HEK293T (cell line): ENCODE measurements around the gene H2AZ1.

Source experiments
- CTCF ChIA-PET: fragments of 350-600 bp; formaldehyde crosslinking; extraction: SDS; loops from one replicate; lab custom pipeline; 2021; ENCODE audit warnings: antibody characterized with exemption, inconsistent platforms; lab: Yijun Ruan, JAX
- POLR2A ChIA-PET: fragments of 350-600 bp; formaldehyde crosslinking; extraction: SDS; loops from one replicate; lab custom pipeline; 2020; ENCODE audit warnings: antibody characterized with exemption, inconsistent platforms; lab: Yijun Ruan, JAX
- DNase-seq: peaks from one replicate; pipeline ENCODE4 v3.0.0; 2012; ENCODE audit warnings: mixed read lengths; ENCODE audit errors: extremely low spot score
- ARNT ChIP-seq: fragments of 450-650 bp; IDR thresholded peaks from 2 replicates; pipeline ENCODE4 v1.6.1; 2017; ENCODE audit warnings: mild to moderate bottlenecking
- BHLHE40 ChIP-seq: fragments of 450-650 bp; IDR thresholded peaks from 2 replicates; pipeline ENCODE4 v1.6.1; 2016; ENCODE audit warnings: mild to moderate bottlenecking, moderate library complexity, borderline replicate concordance
- CTBP1 ChIP-seq: fragments of 450-650 bp; IDR thresholded peaks from 2 replicates; pipeline ENCODE4 v1.6.1; 2016; ENCODE audit warnings: borderline replicate concordance
- ELF4 ChIP-seq: fragments of 450-650 bp; IDR thresholded peaks from 2 replicates; pipeline ENCODE4 v1.6.1; 2017; ENCODE audit warnings: antibody characterized with exemption
- FOXA1 ChIP-seq: fragments of 450-650 bp; IDR thresholded peaks from 2 replicates; pipeline ENCODE4 v1.6.1; 2016; ENCODE audit warnings: mild to moderate bottlenecking
- FOXK2 ChIP-seq: fragments of 450-650 bp; IDR thresholded peaks from 2 replicates; pipeline ENCODE4 v1.6.1; 2016; ENCODE audit warnings: mild to moderate bottlenecking
- FOXM1 ChIP-seq: fragments of 450-650 bp; IDR thresholded peaks from 2 replicates; pipeline ENCODE4 v1.6.1; 2017; ENCODE audit warnings: mild to moderate bottlenecking, borderline replicate concordance
- HDGF ChIP-seq: fragments of 450-650 bp; IDR thresholded peaks from 2 replicates; pipeline ENCODE4 v1.6.1; 2017; ENCODE audit warnings: antibody characterized with exemption, borderline replicate concordance
- L3MBTL2 ChIP-seq: fragments of 450-650 bp; conservative IDR thresholded peaks from 2 replicates; pipeline ENCODE4 v1.6.1; 2016; ENCODE audit warnings: mild to moderate bottlenecking
- LEF1 ChIP-seq: fragments of 450-650 bp; IDR thresholded peaks from 2 replicates; pipeline ENCODE4 v1.6.1; 2017; ENCODE audit warnings: mild to moderate bottlenecking, borderline replicate concordance
- NFRKB ChIP-seq: fragments of 450-650 bp; IDR thresholded peaks from 2 replicates; pipeline ENCODE4 v1.6.1; 2016; ENCODE audit warnings: mild to moderate bottlenecking, moderate library complexity
- PKNOX1 ChIP-seq: fragments of 450-650 bp; IDR thresholded peaks from 2 replicates; pipeline ENCODE4 v1.6.1; 2016
- SP1 ChIP-seq: fragments of 450-650 bp; IDR thresholded peaks from 2 replicates; pipeline ENCODE4 v1.6.1; 2017
- SUZ12 ChIP-seq: fragments of 450-650 bp; IDR thresholded peaks from 2 replicates; pipeline ENCODE4 v1.6.1; 2016; ENCODE audit warnings: mild to moderate bottlenecking
- TARDBP ChIP-seq: fragments of 450-650 bp; IDR thresholded peaks from 2 replicates; pipeline ENCODE4 v1.6.1; 2016
- ZNF384 ChIP-seq: fragments of 450-650 bp; IDR thresholded peaks from 2 replicates; pipeline ENCODE4 v1.6.1; 2016

H2AZ1 gene

GRCh38 chr4:99983289-99983943, 33.3 kb upstream of the H2AZ1 start:
- TF ChIP-seq ARNT (no peak), NFRKB (no peak), PKNOX1 (no peak), TARDBP (no peak), LEF1 (no peak), BHLHE40 (no peak), ELF4 (no peak)
- POLR2A ChIA-PET: no interaction called here
- CTCF ChIA-PET: no interaction called here
- DNase-seq: no peak

GRCh38 chr4:99979872-99980271, 29.8 kb upstream of the H2AZ1 start:
- POLR2A ChIA-PET: no interaction called here
- DNase-seq: no peak
- CTCF ChIA-PET: no interaction called here
- no peak for TF ChIP-seq FOXK2
- no peak for TF ChIP-seq SP1
- no peak for TF ChIP-seq LEF1
- no peak for TF ChIP-seq ARNT
- no peak for TF ChIP-seq BHLHE40

- TF ChIP-seq NFRKB (no peak), SP1 (no peak), LEF1 (no peak), SUZ12 (no peak), CTBP1 (no peak), ELF4 (no peak)
- CTCF ChIA-PET: no interaction called here
- DNase-seq: no peak
- POLR2A ChIA-PET: no interaction called here
Observed at GRCh38 chr4:99971453-99972111, 21.5 kb upstream of the H2AZ1 start.

GRCh38 chr4:99968330-99968729, 18.3 kb upstream of the H2AZ1 start:
- POLR2A ChIA-PET: interaction anchor here (1.3 kb wide), 1 partner anchor 18 kb away, joined by 7 read pairs; the partner anchor contains the start of gene H2AZ1

GRCh38 chr4:99966692-99967091, 16.6 kb upstream of the H2AZ1 start:
- TF ChIP-seq SP1 (no peak), TARDBP (no peak), SUZ12 (no peak), BHLHE40 (no peak), HDGF (no peak), ARNT (no peak), FOXM1 (no peak), ZNF384 (no peak), CTBP1 (no peak)
- ChIA-PET CTCF (no interaction called here), POLR2A (no interaction called here)
- no peak for DNase-seq

More at GRCh38 chr4:99968330-99968729, 18.3 kb upstream of the H2AZ1 start:
- no peak for TF ChIP-seq ZNF384
- no peak for TF ChIP-seq LEF1
- TF ChIP-seq HDGF: no peak
- TF ChIP-seq TARDBP: no peak
- TF ChIP-seq SUZ12: no peak
- no peak for TF ChIP-seq CTBP1
- TF ChIP-seq NFRKB: no peak
- TF ChIP-seq FOXA1: no peak
- no peak for TF ChIP-seq BHLHE40
- CTCF ChIA-PET: interaction anchor here (0.5 kb wide), 1 partner anchor 24 kb away, joined by 5 read pairs; no protein-coding TSS in a partner anchor
- no peak for DNase-seq

GRCh38 chr4:99965674-99966350, 15.7 kb upstream of the H2AZ1 start:
- DNase-seq: no peak
- TF ChIP-seq BHLHE40 (no peak), FOXK2 (no peak), SP1 (no peak), FOXA1 (no peak), ZNF384 (no peak)
- POLR2A ChIA-PET: interaction anchor here (0.8 to 1.7 kb wide), 3 partner anchors 15 to 19 kb away, joined by 3 to 7 read pairs (median 5); partner anchors contain the start of genes DNAJB14 and H2AZ1
- CTCF ChIA-PET: no interaction called here

GRCh38 chr4:99965173-99965572, 15.1 kb upstream of the H2AZ1 start:
- TF ChIP-seq FOXA1 (no peak), ZNF384 (no peak), SUZ12 (no peak), TARDBP (no peak), L3MBTL2 (no peak), ELF4 (no peak), SP1 (no peak), BHLHE40 (no peak), NFRKB (no peak), FOXM1 (no peak)
- DNase-seq: no peak
- ChIA-PET POLR2A (interaction anchor here (1.1 to 1.7 kb wide), 2 partner anchors 16 to 19 kb away, joined by 3 to 7 read pairs; partner anchors contain the start of gene DNAJB14), CTCF (no interaction called here)
